Measurements from ENCODE around the gene IGF1R. TPM values are rescaled to one million over a fixed set of nuclear protein-coding genes. Genes with fewer than 3 reads are reported as not detected.

The IGF1R gene
- total RNA-seq, 2 donors from 2014 or later, result 115 to 119 TPM

DNA sequence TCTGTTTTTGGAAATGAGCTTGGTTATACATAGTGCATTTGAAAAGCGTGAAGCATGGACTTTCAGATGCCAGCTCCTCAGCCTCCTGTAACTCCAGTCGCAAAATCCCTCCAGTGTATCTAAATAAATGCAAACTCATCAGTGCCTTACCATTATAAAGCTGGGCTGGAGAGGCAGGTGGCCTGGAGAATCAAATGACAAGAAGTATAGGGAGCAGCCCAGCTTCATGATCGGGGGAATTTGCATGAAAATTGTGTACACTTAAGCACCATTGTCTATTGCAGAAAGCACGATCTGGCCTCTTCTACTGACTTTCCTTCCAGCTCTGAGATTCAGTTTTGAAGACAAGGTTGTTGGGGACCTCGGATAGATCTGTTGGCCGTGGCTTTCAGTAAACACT is 71.7 kb downstream of the IGF1R start:
- no peaks in the 10 kb centered on the region for H3K27me3 ChIP-seq (ENCODE audit: control insufficient read depth, insufficient read depth, low read length, poor library complexity, severe bottlenecking)
- no peak overlapping the region for H3K4me3 ChIP-seq (ENCODE audit: low read length)
- Mint-ChIP-seq H3K36me3 (ENCODE audit: low read depth) (no peaks in the 10 kb centered on the region), H3K27ac (no peak overlapping the region), H3K27me3 (ENCODE audit: insufficient read depth) (no peaks in the 10 kb centered on the region), H3K4me3 (no peak overlapping the region), H3K9me3 (no peaks in the 10 kb centered on the region), H3K4me1 (peaks cover 91% of the 10 kb centered on the region)
- DNase-seq, result peak; percentile 32
- no peak overlapping the region for H3K9ac ChIP-seq (ENCODE audit: extremely low read depth, low read length, poor library complexity, severe bottlenecking)
- no peak overlapping the region for H3K27ac ChIP-seq (ENCODE audit: low read depth, low read length)
- TF ChIP-seq, protein P1, sequence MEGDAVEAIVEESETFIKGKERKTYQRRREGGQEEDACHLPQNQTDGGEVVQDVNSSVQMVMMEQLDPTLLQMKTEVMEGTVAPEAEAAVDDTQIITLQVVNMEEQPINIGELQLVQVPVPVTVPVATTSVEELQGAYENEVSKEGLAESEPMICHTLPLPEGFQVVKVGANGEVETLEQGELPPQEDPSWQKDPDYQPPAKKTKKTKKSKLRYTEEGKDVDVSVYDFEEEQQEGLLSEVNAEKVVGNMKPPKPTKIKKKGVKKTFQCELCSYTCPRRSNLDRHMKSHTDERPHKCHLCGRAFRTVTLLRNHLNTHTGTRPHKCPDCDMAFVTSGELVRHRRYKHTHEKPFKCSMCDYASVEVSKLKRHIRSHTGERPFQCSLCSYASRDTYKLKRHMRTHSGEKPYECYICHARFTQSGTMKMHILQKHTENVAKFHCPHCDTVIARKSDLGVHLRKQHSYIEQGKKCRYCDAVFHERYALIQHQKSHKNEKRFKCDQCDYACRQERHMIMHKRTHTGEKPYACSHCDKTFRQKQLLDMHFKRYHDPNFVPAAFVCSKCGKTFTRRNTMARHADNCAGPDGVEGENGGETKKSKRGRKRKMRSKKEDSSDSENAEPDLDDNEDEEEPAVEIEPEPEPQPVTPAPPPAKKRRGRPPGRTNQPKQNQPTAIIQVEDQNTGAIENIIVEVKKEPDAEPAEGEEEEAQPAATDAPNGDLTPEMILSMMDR (conservative IDR thresholded peaks at IDR 0.05), result no peak
- peaks cover 15% of the 10 kb centered on the region for H3K4me1 ChIP-seq (ENCODE audit: control insufficient read depth, insufficient read depth, low read length)
- H3K36me3 ChIP-seq (ENCODE audit: control insufficient read depth, insufficient read depth, low read length), result no peaks in the 10 kb centered on the region
- H3K9me3 ChIP-seq (ENCODE audit: control insufficient read depth, low read length), result no peaks in the 10 kb centered on the region
- 92 to 95% methylated on average over 6 of the region's 6 CpGs for WGBS, 2 experiments (ENCODE audit: insufficient coverage in 1 of 2, insufficient read length in 1 of 2)

DNA sequence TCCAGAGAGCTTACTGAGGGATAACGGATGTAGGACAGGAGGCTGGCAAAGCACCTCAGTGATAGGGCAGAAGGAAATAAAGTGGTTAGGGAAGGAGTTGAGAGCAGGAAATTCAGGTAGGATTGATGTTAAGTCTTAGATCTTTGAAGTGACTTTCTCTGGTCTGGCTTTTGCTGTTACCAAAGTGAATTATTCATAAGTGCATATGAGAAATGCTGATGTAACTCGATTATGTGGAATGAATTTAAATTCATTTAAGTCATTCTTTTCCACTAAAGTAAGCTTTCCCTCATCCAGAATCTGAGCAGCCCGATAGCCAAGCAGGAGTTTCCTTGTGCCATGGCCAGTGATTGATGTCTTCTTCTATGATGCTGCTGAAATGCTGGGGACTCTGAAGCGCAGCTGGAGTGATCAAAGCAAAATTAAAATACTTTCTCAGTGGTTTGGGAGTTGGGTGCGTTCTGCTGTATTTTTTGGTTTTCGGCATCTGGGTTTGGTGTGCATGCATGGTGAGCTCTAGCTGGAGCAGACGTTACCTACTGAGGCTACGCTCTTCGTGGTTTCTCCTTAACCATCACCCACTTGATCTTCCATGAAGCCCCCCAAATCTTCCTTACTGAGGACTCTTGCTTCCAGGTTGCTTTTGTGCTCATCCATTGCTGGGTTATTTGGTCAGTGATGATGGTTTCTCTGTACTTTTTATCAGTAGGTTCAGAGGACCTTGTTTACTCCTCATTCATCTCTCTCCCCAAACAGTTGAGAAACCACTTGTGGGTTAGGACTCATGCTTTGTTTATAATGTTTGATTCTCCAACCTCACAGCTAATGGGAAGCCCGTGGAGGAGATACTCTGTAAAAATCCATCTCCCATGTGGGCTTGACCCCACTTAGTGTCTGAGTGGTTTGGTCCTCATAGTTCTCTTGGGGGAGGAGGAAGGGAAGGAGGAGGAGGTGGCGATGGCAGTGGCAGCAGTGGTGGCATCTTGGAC is 72.5 kb downstream of the IGF1R start:
- H3K9me3 ChIP-seq (ENCODE audit: control insufficient read depth, low read length), result no peaks in the 10 kb centered on the region
- H3K27me3 ChIP-seq (ENCODE audit: control insufficient read depth, insufficient read depth, low read length, poor library complexity, severe bottlenecking), result no peaks in the 10 kb centered on the region
- DNase-seq, result no peak
- no peak overlapping the region for H3K9ac ChIP-seq (ENCODE audit: extremely low read depth, low read length, poor library complexity, severe bottlenecking)
- Mint-ChIP-seq H3K9me3 (no peaks in the 10 kb centered on the region), H3K27me3 (ENCODE audit: insufficient read depth) (no peaks in the 10 kb centered on the region), H3K4me3 (no peak overlapping the region), H3K27ac (no peak overlapping the region), H3K36me3 (ENCODE audit: low read depth) (peaks cover 6% of the 10 kb centered on the region), H3K4me1 (peaks cover 85% of the 10 kb centered on the region)
- peaks cover 17% of the 10 kb centered on the region for H3K4me1 ChIP-seq (ENCODE audit: control insufficient read depth, insufficient read depth, low read length)
- H3K4me3 ChIP-seq (ENCODE audit: low read length), result no peak overlapping the region
- WGBS, 2 experiments (ENCODE audit: insufficient coverage in 1 of 2, insufficient read length in 1 of 2), result 91 to 95% methylated on average over 7 to 10 of the region's 11 CpGs
- no peak overlapping the region for H3K27ac ChIP-seq (ENCODE audit: low read depth, low read length)
- TF ChIP-seq, protein P1 (conservative IDR thresholded peaks at IDR 0.05), result no peak
- H3K36me3 ChIP-seq (ENCODE audit: control insufficient read depth, insufficient read depth, low read length), result peaks cover 7% of the 10 kb centered on the region

GRCh38 chr15:98722209-98722608 is 73.9 kb downstream of the IGF1R start:
- TF ChIP-seq, protein P1 (conservative IDR thresholded peaks at IDR 0.05), result no peak
- Mint-ChIP-seq H3K27me3 (ENCODE audit: insufficient read depth) (no peaks in the 10 kb centered on the region), H3K36me3 (ENCODE audit: low read depth) (peaks cover 9% of the 10 kb centered on the region), H3K27ac (peak overlapping the region; percentile 81), H3K4me3 (no peak overlapping the region), H3K4me1 (peaks cover 84% of the 10 kb centered on the region), H3K9me3 (no peaks in the 10 kb centered on the region)
- Histone ChIP-seq H3K36me3 (ENCODE audit: control insufficient read depth, insufficient read depth, low read length) (peaks cover 8% of the 10 kb centered on the region), H3K27me3 (ENCODE audit: control insufficient read depth, insufficient read depth, low read length, poor library complexity, severe bottlenecking) (no peaks in the 10 kb centered on the region), H3K9ac (ENCODE audit: extremely low read depth, low read length, poor library complexity, severe bottlenecking) (no peak overlapping the region), H3K4me3 (ENCODE audit: low read length) (no peak overlapping the region), H3K4me1 (ENCODE audit: control insufficient read depth, insufficient read depth, low read length) (peaks cover 19% of the 10 kb centered on the region), H3K9me3 (ENCODE audit: control insufficient read depth, low read length) (no peaks in the 10 kb centered on the region), H3K27ac (ENCODE audit: low read depth, low read length) (peak overlapping the region; percentile 59)
- no peak for DNase-seq
- 91 to 97% methylated on average over 5 to 8 of the region's 8 CpGs for WGBS, 2 experiments (ENCODE audit: insufficient coverage in 1 of 2, insufficient read length in 1 of 2)
